ENCODE measurements around the gene SCARF2.

SCARF2 gene

DNA sequence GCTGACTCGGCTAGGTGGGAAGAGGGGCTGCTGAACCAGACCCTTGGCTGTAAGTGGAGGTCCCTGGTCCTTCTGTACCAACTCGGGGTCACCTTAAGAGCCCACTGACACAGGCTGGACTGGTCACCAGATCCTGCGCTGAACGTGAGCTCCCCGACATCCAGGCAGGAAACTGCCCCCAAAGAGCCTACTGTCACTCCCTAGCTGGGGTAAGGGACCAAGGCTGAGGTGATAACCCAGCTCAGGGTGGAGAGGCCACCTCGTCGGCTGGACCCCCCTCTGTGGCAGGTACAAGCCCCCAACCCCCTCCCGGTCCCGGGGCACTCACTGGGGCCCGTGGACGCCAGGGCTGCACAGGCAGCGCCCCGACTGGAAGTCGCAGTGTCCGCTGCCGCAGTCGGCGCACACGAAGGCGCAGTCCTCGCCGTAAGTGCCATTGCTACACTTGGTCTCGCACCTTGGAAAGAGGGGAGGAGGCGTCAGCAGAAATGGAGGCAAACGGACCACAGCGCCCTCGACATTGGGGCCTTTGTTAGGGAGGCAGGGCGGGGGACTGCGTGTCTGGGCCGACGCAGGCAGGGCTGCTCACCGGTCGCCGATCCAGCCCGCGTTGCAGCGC lies 7.4 kb downstream of the SCARF2 start:
- no peaks in the 10 kb centered on the region for H3K27me3 ChIP-seq (ENCODE audit: control insufficient read depth in 1 of 2, insufficient read depth in 2 of 2, low read length in 2 of 2)
- H3K36me3 ChIP-seq (ENCODE audit: insufficient read depth, low read length), result peaks cover 10% of the 10 kb centered on the region
- H3K4me1 ChIP-seq (ENCODE audit: insufficient read depth, low read length), result peaks cover 1% of the 10 kb centered on the region
- no peak overlapping the region for H3K27ac ChIP-seq (ENCODE audit: low read depth, low read length)
- no peak overlapping the region for H3K9ac ChIP-seq (ENCODE audit: low read length)
- H3K4me3 ChIP-seq (ENCODE audit: low read depth in 1 of 2, low read length in 2 of 2), result no peak overlapping the region
- H3K9me3 ChIP-seq (ENCODE audit: low read length), result no peaks in the 10 kb centered on the region

DNA sequence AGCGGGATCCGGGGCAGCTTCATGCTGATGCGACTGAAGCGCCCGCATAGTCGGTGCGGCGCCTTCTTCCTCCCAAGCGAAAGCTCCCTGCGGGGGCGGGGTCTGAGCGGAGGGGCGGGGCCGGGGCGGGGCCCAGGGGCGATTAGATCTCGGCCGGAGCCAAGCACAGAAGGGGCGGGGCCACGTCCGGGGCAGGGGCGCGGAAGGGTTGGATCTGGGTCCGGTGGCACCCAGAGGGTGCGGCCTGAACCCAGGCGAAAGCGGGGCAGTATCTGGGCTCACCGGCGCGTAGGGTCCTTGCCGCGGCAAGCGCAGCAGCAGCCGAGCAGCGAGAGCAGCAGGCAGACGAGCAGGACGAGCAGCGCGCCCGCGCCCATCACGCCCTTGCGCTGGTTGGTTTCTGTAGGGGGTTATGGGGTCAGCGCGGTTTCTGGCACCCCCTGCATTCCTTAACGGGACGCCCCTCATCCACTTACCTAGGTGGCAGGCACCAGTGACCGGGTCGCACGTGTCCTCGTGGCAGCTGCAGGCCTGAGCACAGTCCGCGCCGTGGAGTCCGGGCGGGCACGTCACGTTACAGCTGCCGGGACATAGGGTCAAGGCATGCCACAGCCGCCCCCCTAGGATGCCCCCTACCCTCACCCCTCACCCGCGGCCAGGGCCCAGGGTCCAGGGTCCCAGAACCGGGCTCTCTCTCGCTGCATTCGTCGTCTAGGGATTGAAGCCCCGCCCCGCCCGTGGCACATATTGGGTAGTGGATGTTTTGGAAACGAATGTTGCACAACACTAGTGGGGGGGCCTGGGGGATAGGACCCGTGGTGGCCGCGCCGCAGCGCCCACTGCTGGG lies 8.1 kb downstream of the SCARF2 start:
- H3K27me3 ChIP-seq (ENCODE audit: control insufficient read depth in 1 of 2, insufficient read depth in 2 of 2, low read length in 2 of 2), result no peaks in the 10 kb centered on the region
- no peak overlapping the region for H3K27ac ChIP-seq (ENCODE audit: low read depth, low read length)

DNA sequence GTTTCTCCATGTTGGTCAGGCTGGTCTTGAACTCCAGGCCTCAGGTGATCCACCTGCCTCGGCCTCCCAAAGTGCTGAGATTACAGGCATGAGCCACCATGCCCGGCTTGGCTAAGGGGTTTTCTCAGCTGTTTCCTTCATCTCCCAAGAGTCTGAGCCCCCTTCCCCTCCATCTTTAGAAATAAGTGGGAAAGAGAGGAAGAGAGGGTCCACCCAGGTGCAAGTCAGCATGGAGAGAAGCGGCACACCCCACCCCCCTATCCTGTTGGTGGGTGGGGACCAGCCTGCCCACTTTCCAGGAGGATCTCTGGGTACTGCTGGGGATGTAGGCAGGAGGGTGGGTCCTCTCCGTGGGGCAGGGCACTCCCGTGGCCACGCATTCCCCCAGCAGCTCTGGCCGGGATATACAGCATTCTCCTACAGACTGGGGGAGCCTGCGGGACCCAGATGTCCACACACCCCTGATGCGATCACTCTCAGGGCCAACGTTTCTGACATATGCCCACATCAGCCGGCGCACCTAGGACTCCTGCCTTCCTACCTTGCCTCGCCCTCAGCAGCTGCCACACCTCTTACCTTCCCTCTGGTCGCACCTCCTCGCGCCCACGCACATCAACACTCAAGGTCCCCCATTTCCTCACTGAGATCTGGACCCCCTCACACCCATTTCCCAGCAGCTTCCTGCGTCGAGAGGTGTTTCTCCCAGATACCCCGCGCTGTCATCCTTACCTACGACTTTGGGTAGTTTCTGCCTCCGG lies 8.9 kb downstream of the SCARF2 start:
- H3K27me3 ChIP-seq (ENCODE audit: control insufficient read depth in 1 of 2, insufficient read depth in 2 of 2, low read length in 2 of 2), result no peaks in the 10 kb centered on the region
- no peak overlapping the region for H3K4me3 ChIP-seq (ENCODE audit: low read depth in 1 of 2, low read length in 2 of 2)

More for the DNA sequence above, 8.1 kb downstream of the SCARF2 start:
- Histone ChIP-seq H3K36me3 (ENCODE audit: insufficient read depth, low read length) (peaks cover 10% of the 10 kb centered on the region), H3K9ac (ENCODE audit: low read length) (no peak overlapping the region), H3K4me1 (ENCODE audit: insufficient read depth, low read length) (peaks cover 3% of the 10 kb centered on the region), H3K4me3 (ENCODE audit: low read depth in 1 of 2, low read length in 2 of 2) (no peak overlapping the region), H3K9me3 (ENCODE audit: low read length) (no peaks in the 10 kb centered on the region)

DNA sequence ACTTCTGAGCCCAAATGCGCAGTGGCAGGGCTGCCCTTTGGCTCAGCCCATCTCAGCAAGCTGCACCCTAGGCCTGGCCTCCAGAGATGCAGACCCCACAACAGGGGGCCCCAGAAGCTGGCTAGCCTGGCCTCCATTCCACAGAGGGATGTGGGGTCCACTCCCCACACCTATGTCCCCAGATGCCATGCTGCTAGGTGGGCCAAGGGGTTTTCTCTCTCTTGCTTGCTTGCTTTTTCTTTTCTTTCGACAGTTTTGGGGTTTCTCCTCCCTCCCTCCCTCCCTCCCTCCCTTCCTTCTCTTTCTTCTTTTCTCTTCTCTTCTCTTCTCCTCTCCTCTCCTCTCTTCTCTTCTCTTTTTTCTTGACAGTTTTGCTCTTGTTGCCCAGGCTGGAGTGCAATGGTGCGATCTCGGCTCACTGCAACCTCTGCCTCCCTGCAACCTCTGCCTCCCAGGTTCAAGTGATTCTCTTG lies 9.6 kb downstream of the SCARF2 start:
- Histone ChIP-seq H3K27ac (ENCODE audit: low read depth, low read length) (no peak overlapping the region), H3K9ac (ENCODE audit: low read length) (no peak overlapping the region), H3K27me3 (ENCODE audit: control insufficient read depth in 1 of 2, insufficient read depth in 2 of 2, low read length in 2 of 2) (no peaks in the 10 kb centered on the region), H3K9me3 (ENCODE audit: low read length) (no peaks in the 10 kb centered on the region), H3K36me3 (ENCODE audit: insufficient read depth, low read length) (peaks cover 10% of the 10 kb centered on the region), H3K4me1 (ENCODE audit: insufficient read depth, low read length) (peaks cover 18% of the 10 kb centered on the region), H3K4me3 (ENCODE audit: low read depth in 1 of 2, low read length in 2 of 2) (no peak overlapping the region)

More for the DNA sequence above, 8.9 kb downstream of the SCARF2 start:
- Histone ChIP-seq H3K27ac (ENCODE audit: low read depth, low read length) (no peak overlapping the region), H3K9ac (ENCODE audit: low read length) (no peak overlapping the region), H3K9me3 (ENCODE audit: low read length) (no peaks in the 10 kb centered on the region), H3K36me3 (ENCODE audit: insufficient read depth, low read length) (peaks cover 10% of the 10 kb centered on the region), H3K4me1 (ENCODE audit: insufficient read depth, low read length) (peaks cover 11% of the 10 kb centered on the region)

DNA sequence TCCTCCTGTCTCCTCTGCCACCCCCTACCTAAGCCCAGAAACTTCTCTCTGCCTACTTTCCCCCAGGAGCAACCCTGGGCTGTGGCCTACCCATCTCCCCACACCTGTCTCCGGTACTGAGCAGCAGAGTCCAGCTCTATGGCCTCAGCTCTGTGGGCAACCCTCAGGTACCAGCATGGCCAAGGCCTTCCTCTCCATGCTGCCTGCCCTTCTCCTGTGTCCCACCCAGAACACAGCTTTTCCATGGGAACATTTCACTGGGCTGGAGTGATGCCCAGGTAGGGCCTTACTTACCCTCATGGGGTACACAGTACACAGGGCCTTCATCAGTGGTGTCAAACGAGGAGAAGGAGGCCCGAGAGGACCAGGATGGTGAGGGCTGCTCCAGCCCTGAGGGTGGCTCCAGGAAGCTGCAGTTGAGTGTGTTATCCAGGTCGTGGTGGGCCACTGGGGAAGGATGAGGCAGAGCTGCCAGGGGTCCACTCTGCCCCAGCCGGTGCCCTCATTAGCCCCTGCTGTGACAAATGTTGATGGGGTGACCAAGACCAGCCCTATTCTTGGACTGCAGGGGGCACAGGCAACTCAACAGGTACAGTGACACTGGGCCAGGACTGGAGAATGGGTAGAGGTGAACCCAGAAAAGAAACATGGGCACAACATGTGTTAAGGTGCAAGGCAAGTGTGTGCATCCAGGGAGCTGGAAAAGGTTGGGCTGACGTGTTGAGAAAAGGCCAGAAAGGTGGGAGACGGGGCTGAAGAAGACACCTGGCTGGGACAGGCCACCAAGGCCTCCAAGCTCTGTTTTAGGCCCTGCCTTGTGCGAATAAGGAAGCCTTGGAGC lies 10.3 kb downstream of the SCARF2 start:
- Histone ChIP-seq H3K36me3 (ENCODE audit: insufficient read depth, low read length) (peaks cover 10% of the 10 kb centered on the region), H3K27me3 (ENCODE audit: control insufficient read depth in 1 of 2, insufficient read depth in 2 of 2, low read length in 2 of 2) (no peaks in the 10 kb centered on the region)

DNA sequence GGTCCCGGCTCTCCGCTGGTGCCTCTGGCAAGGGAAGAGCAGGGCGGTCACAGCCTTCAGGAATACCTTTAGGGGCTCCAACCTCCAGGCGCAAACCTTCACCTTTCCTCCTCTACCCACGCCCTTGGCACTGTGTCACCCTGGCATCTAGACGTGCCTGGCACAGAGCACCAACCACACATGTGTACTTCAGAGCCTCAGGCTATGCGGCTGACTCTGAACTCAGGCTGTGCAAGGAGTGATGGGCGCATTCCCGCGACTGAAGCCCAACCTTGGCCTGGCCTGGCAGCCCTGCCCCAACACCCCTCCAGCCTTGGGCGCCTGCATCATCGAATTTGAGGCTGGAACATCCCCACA lies 11.4 kb downstream of the SCARF2 start:
- H3K36me3 ChIP-seq (ENCODE audit: insufficient read depth, low read length), result peaks cover 10% of the 10 kb centered on the region
- no peak overlapping the region for H3K9ac ChIP-seq (ENCODE audit: low read length)
- H3K4me3 ChIP-seq (ENCODE audit: low read depth in 1 of 2, low read length in 2 of 2), result no peak overlapping the region
- no peaks in the 10 kb centered on the region for H3K27me3 ChIP-seq (ENCODE audit: control insufficient read depth in 1 of 2, insufficient read depth in 2 of 2, low read length in 2 of 2)
- no peak overlapping the region for H3K27ac ChIP-seq (ENCODE audit: low read depth, low read length)
- no peaks in the 10 kb centered on the region for H3K9me3 ChIP-seq (ENCODE audit: low read length)
- peaks cover 27% of the 10 kb centered on the region for H3K4me1 ChIP-seq (ENCODE audit: insufficient read depth, low read length)

More for the DNA sequence above, 10.3 kb downstream of the SCARF2 start:
- Histone ChIP-seq H3K27ac (ENCODE audit: low read depth, low read length) (no peak overlapping the region), H3K4me1 (ENCODE audit: insufficient read depth, low read length) (peaks cover 24% of the 10 kb centered on the region), H3K9ac (ENCODE audit: low read length) (no peak overlapping the region), H3K4me3 (ENCODE audit: low read depth in 1 of 2, low read length in 2 of 2) (no peak overlapping the region), H3K9me3 (ENCODE audit: low read length) (no peaks in the 10 kb centered on the region)

DNA sequence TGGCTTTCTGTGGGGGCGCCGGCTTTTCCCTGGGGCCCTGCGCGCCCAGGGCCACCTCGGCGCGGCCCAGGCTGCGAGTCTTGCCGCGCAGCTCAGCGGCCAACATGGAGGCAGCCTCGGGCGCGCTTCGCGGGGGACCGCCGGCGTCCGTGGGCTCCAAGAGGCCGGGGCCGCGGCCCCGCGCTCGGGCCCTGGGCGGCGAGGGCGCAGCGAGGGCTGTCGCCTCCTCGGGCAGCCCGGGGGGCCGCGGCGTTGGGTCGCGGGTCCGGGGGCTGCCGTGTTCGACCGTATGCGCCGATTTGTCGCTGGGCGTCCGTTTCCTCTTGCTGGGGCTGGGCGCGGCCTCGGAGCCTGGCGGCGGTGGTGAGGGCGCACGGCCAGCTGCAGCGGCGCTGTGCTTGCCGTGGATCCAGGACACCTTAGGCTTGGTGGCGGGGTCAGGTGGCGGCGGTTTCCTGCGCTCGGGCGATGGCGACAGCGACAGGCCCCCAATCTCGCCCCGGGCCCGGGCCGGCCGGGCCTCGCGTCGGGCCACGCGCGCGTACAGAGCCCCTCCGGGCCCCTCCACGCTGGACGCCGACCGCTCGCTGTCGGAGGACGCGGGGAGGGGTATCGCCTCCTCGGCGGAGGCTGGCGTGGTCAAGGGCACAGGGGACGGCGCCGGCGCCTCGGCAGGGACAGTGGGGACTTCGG lies 11.9 kb downstream of the SCARF2 start:
- Histone ChIP-seq H3K4me1 (ENCODE audit: insufficient read depth, low read length) (peaks cover 27% of the 10 kb centered on the region), H3K27ac (ENCODE audit: low read depth, low read length) (no peak overlapping the region), H3K4me3 (ENCODE audit: low read depth in 1 of 2, low read length in 2 of 2) (no peak overlapping the region), H3K27me3 (ENCODE audit: control insufficient read depth in 1 of 2, insufficient read depth in 2 of 2, low read length in 2 of 2) (no peaks in the 10 kb centered on the region), H3K9ac (ENCODE audit: low read length) (no peak overlapping the region), H3K36me3 (ENCODE audit: insufficient read depth, low read length) (peaks cover 10% of the 10 kb centered on the region), H3K9me3 (ENCODE audit: low read length) (no peaks in the 10 kb centered on the region)

DNA sequence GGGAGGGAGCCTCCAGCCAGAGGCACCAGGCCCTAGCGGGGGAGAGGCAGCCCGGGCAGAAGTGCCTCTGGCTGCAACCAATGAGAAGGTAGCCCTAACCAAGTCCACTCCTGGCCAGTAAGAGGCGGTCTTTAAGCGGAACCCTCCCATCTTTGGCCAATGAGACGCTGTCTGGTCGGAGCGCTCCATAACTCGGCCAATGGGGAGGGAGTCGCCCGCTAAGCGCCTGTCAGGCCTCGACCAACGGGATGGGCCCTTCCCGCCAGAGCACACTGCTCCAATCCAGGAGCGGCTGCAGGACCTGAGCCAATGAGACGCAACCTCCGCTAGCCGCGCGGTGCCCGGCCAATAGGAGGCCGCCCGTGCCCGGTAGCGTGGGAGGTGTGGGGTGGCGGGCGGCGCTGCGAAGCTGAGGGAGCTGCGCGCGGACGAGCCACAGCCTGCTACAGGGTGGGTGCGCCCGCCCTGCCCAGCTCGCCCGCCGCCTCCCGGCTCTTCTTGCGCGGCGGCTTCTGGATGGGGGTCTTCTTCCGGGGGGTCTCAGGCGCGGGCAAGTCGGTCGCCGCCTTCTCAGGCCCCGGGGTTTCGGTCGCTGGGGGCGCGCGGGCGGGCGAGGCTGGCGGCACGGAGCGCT lies 12.6 kb downstream of the SCARF2 start:
- Histone ChIP-seq H3K4me3 (ENCODE audit: low read depth in 1 of 2, low read length in 2 of 2) (no peak overlapping the region), H3K27ac (ENCODE audit: low read depth, low read length) (no peak overlapping the region), H3K9ac (ENCODE audit: low read length) (no peak overlapping the region), H3K27me3 (ENCODE audit: control insufficient read depth in 1 of 2, insufficient read depth in 2 of 2, low read length in 2 of 2) (no peaks in the 10 kb centered on the region), H3K4me1 (ENCODE audit: insufficient read depth, low read length) (peaks cover 27% of the 10 kb centered on the region), H3K36me3 (ENCODE audit: insufficient read depth, low read length) (peaks cover 10% of the 10 kb centered on the region), H3K9me3 (ENCODE audit: low read length) (no peaks in the 10 kb centered on the region)

DNA sequence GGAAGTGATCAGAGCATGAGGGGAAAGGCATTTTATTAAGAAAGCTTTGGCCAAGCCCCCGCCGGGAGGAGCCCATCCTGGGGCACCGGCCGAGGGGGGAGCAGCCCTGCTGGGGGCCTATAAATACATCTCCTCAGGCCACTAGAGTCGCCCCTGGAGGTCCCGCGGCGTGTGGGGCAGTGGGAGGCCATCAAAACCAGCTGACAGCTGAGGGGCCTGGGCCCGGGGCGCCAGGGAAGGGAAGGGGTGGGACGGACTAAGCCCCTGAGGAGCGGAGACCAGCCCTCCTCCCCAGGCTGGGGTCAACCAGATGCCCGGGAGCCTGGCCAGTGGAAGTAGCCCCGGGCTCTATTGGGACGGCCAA lies 13.1 kb downstream of the SCARF2 start:
- H3K9ac ChIP-seq (ENCODE audit: low read length), result no peak overlapping the region
- H3K36me3 ChIP-seq (ENCODE audit: insufficient read depth, low read length), result peaks cover 10% of the 10 kb centered on the region
- no peak overlapping the region for H3K4me3 ChIP-seq (ENCODE audit: low read depth in 1 of 2, low read length in 2 of 2)
- no peaks in the 10 kb centered on the region for H3K9me3 ChIP-seq (ENCODE audit: low read length)
- H3K4me1 ChIP-seq (ENCODE audit: insufficient read depth, low read length), result peaks cover 27% of the 10 kb centered on the region
- H3K27ac ChIP-seq (ENCODE audit: low read depth, low read length), result peak overlapping the region; percentile 39
- no peaks in the 10 kb centered on the region for H3K27me3 ChIP-seq (ENCODE audit: control insufficient read depth in 1 of 2, insufficient read depth in 2 of 2, low read length in 2 of 2)

DNA sequence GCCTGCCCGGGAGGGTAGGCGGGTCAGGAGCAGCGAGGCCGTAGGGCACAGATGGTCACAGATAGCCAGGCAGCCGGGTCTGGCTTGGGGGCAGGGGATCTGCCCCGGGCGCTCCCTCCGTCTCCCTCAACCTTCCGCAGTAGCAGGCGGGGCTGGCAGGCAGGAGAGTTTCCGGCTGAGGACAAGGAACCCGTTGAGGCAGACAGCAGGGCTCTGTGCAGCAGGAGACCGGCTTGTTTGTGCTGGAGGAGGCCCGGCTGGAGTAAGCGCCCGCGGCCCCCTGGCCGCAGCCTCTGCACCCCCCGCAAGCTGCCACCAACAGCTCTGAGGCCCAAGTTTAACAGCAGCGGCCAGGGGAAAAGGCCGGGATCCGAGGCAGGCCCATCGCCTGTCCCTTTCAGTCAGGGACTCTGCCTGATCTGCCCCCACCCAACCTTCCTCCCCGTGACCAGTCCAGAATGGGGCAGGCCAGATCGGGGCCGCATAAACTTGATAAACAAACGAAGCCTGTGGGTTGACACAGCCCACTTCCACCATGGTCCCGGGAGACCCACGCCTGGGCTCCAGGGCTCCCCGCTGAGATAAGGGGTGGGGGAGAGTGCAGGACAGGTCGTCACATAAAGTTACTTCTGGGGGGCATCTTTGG lies 13.6 kb downstream of the SCARF2 start:
- H3K4me1 ChIP-seq (ENCODE audit: insufficient read depth, low read length), result peaks cover 27% of the 10 kb centered on the region
- peaks cover 10% of the 10 kb centered on the region for H3K36me3 ChIP-seq (ENCODE audit: insufficient read depth, low read length)
- peak overlapping the region; percentile 39 for H3K27ac ChIP-seq (ENCODE audit: low read depth, low read length)
- H3K4me3 ChIP-seq (ENCODE audit: low read depth in 1 of 2, low read length in 2 of 2), result no peak overlapping the region
- H3K27me3 ChIP-seq (ENCODE audit: control insufficient read depth in 1 of 2, insufficient read depth in 2 of 2, low read length in 2 of 2), result no peaks in the 10 kb centered on the region
- H3K9ac ChIP-seq (ENCODE audit: low read length), result no peak overlapping the region
- no peaks in the 10 kb centered on the region for H3K9me3 ChIP-seq (ENCODE audit: low read length)

Data from muscle layer of colon (tissue), 2 donors.